BLaER1 (cell line): ENCODE results near the gene DDX56.

ENCODE experiments used
- H3K27ac ChIP-seq: shearing (Covaris generic); formaldehyde crosslinking; 2 replicates; pipeline ENCODE4 v1.8.1; 2022
- H3K27me3 ChIP-seq: shearing (Covaris generic); formaldehyde crosslinking; 2 replicates; pipeline ENCODE4 v1.8.1; 2022
- H3K36me3 ChIP-seq: shearing (Covaris generic); formaldehyde crosslinking; 2 replicates; pipeline ENCODE4 v1.8.1; 2022
- H3K4me1 ChIP-seq: shearing (Covaris generic); formaldehyde crosslinking; 2 replicates; pipeline ENCODE4 v1.8.1; 2022
- H3K4me2 ChIP-seq: shearing (Covaris generic); formaldehyde crosslinking; 2 replicates; pipeline ENCODE4 v1.8.1; 2022
- H3K4me3 ChIP-seq: shearing (Covaris generic); formaldehyde crosslinking; 2 replicates; pipeline ENCODE4 v1.8.1; 2022
- H3K9ac ChIP-seq: shearing (Covaris generic); formaldehyde crosslinking; 2 replicates; pipeline ENCODE4 v1.8.1; 2022
- H3K9me3 ChIP-seq: shearing (Covaris generic); formaldehyde crosslinking; 2 replicates; pipeline ENCODE4 v1.8.1; 2022
- H4K20me1 ChIP-seq: shearing (Covaris generic); formaldehyde crosslinking; 2 replicates; pipeline ENCODE4 v1.8.1; 2022
- Cebpa-rat ChIP-seq: shearing (Covaris generic); IDR thresholded peaks from 2 replicates; pipeline ENCODE4 v1.8.1; 2022

DDX56 gene, protein sequence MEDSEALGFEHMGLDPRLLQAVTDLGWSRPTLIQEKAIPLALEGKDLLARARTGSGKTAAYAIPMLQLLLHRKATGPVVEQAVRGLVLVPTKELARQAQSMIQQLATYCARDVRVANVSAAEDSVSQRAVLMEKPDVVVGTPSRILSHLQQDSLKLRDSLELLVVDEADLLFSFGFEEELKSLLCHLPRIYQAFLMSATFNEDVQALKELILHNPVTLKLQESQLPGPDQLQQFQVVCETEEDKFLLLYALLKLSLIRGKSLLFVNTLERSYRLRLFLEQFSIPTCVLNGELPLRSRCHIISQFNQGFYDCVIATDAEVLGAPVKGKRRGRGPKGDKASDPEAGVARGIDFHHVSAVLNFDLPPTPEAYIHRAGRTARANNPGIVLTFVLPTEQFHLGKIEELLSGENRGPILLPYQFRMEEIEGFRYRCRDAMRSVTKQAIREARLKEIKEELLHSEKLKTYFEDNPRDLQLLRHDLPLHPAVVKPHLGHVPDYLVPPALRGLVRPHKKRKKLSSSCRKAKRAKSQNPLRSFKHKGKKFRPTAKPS

DNA sequence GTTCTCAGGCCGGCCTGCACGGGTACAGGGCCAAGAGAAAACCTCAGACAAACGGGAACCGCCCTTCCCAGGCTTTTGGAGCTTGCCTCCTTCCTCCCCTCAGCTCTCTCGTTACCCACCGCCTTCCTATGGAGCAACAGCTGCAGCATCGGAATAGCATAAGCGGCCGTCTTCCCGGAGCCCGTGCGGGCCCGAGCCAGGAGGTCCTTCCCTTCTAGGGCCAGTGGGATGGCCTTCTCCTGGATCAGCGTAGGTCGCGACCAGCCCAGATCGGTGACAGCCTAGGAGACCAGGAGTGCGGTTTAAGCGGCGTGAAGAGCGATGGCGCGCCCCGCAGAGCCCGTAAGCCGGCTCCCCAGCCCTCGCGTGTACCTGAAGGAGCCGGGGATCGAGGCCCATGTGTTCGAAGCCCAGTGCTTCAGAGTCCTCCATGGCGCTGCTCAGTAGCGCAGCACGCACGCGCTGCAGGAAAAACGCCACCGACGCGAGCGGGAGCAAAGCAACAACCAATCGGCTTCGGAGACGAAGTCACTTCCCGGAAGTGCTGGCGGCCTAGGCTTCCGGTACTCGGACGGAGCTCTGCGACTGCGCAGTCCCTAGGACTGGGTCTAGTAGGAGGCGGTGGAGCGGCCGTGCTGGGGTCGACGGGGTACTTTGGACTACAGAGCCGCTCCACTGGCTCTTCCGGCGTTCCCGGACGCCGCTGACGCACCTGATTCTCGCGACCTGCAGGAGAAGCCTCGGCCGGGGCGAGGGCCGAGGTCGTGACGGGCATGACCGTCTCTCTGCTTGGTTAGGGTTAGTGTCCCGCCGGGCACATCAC lies at the start of gene DDX56:
DDX56 (minus strand) TSS at position 445 of the 823 bp plus-strand sequence; CDS start at position 432, 13 bp downstream.
- Histone ChIP-seq H3K9me3 (no peaks in the 10 kb centered on the region), H3K4me3 (peak within 1 kb of the TSS; percentile 98), H3K27ac (peak within 1 kb of the TSS; percentile 97), H3K36me3 (peaks cover 81% of the 10 kb centered on the region), H3K9ac (peak within 1 kb of the TSS; percentile 98), H4K20me1 (peaks cover 32% of the 10 kb centered on the region), H3K4me1 (peaks cover 25% of the 10 kb centered on the region), H3K27me3 (no peaks in the 10 kb centered on the region), H3K4me2 (peak within 1 kb of the TSS; percentile 97)
- no peak for TF ChIP-seq Cebpa-rat

DNA sequence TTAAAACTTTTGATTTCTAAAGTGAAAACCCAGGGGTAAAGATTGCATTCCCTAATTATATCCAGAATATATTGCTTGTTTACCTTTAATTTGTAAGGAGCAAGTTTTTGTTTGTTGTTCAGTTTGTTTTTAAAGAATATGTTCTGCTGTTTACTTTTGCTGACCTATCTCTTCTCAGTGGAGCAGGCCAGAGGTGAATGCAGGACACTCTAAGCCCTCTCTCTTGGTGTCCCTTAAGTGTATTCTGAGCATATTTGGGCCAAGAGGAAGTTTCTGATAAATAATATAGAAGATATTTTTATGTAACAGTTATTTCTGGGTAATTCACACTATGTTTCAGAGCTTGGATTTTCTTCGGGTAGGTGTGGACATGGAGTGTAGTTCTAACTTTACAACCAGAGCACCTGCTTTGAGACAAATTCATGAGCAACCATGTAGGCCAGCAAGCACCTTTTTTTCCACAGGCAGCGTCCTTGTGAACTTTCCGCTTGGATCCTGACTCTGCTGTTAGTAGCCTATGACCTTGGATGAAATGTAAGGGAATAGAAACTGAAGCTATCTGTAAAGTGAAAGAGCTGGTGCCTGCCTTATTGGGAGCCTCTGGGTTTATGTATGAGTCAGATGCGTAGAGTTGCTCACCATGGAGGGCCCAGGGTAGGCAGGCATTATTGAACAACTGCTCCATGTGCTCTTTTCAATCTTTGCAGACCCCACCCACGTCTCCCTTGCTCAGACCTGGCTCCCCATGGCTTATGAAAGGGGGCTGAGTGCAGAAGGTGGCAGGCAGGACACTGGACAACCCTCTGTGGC lies 48.8 kb upstream of the DDX56 start:
- H3K36me3 ChIP-seq, result peaks cover 42% of the 10 kb centered on the region
- H3K9ac ChIP-seq, result no peak overlapping the region
- no peak for TF ChIP-seq Cebpa-rat
- H3K27ac ChIP-seq, result no peak overlapping the region
- no peak overlapping the region for H3K4me3 ChIP-seq
- H4K20me1 ChIP-seq, result peaks cover 83% of the 10 kb centered on the region
- no peaks in the 10 kb centered on the region for H3K9me3 ChIP-seq
- 0 out of 2 replicates have a peak, but pooled peaks cover 5% of the 10 kb centered on the region for H3K4me1 ChIP-seq
- no peaks in the 10 kb centered on the region for H3K27me3 ChIP-seq
- no peak overlapping the region for H3K4me2 ChIP-seq

GRCh38 chr7:44621750-44622103 lies 48.0 kb upstream of the DDX56 start:
- Histone ChIP-seq H3K9ac (no peak overlapping the region), H3K36me3 (peaks cover 34% of the 10 kb centered on the region), H3K9me3 (no peaks in the 10 kb centered on the region), H3K27ac (no peak overlapping the region), H3K4me3 (no peak overlapping the region), H3K4me2 (no peak overlapping the region), H3K27me3 (no peaks in the 10 kb centered on the region), H4K20me1 (peaks cover 83% of the 10 kb centered on the region), H3K4me1 (0 out of 2 replicates have a peak, but pooled peaks cover 5% of the 10 kb centered on the region)
- no peak for TF ChIP-seq Cebpa-rat

- Histone ChIP-seq H3K36me3 (peaks cover 29% of the 10 kb centered on the region), H3K4me3 (no peak overlapping the region), H3K4me2 (no peak overlapping the region), H4K20me1 (peaks cover 80% of the 10 kb centered on the region), H3K4me1 (no peaks in the 10 kb centered on the region), H3K27ac (no peak overlapping the region), H3K27me3 (no peaks in the 10 kb centered on the region), H3K9me3 (no peaks in the 10 kb centered on the region), H3K9ac (no peak overlapping the region)
- no peak for TF ChIP-seq Cebpa-rat
Measured at GRCh38 chr7:44621034-44621749, 47.5 kb upstream of the DDX56 start.

DNA sequence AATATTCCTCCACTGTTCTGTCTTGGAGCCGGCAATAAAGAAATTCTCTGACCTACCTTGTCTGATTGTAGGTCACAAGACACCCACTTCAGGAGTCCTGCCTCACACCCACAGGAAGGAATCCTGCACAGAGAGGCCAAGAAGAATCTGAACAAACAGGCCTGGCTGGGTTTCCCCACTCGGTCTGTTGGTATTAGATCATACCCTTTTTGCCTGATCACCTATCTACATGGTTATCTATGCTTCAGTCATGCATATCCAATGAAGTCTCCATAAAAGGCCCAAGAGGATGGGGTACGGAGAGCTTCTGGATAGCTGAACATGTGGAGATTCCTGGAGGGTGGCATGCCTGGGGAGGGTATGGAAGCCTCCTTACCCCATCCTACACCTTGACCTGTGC lies 45.0 kb upstream of the DDX56 start:
- no peaks in the 10 kb centered on the region for H3K4me1 ChIP-seq
- H3K27ac ChIP-seq, result no peak overlapping the region
- no peak for TF ChIP-seq Cebpa-rat
- H3K36me3 ChIP-seq, result peaks cover 8% of the 10 kb centered on the region
- H3K9me3 ChIP-seq, result no peaks in the 10 kb centered on the region
- no peak overlapping the region for H3K4me2 ChIP-seq
- no peaks in the 10 kb centered on the region for H3K27me3 ChIP-seq
- peaks cover 85% of the 10 kb centered on the region for H4K20me1 ChIP-seq
- no peak overlapping the region for H3K4me3 ChIP-seq
- H3K9ac ChIP-seq, result no peak overlapping the region

DNA sequence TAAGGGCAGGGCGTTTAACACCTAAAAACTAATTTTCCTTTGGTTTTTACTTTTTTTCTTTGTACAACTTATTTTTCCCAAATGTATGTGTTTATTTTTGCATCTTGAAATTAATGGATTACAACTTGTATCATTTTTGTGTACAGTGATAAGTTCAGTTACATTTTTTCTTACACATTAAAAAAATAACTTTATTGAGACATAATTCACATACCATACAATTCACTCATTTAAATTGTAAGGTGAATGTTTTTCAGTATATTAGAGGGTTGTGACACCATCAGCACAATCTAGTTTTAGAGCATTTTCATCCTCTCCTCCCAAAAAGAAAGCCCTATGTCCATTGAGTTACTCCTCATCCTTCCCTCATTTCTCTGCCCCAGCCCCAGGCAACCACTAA lies 44.3 kb upstream of the DDX56 start:
- no peak overlapping the region for H3K9ac ChIP-seq
- peaks cover 85% of the 10 kb centered on the region for H4K20me1 ChIP-seq
- no peaks in the 10 kb centered on the region for H3K4me1 ChIP-seq
- H3K4me3 ChIP-seq, result no peak overlapping the region
- H3K4me2 ChIP-seq, result no peak overlapping the region
- H3K9me3 ChIP-seq, result no peaks in the 10 kb centered on the region
- no peak for TF ChIP-seq Cebpa-rat
- H3K27me3 ChIP-seq, result no peaks in the 10 kb centered on the region
- H3K27ac ChIP-seq, result no peak overlapping the region
- peaks cover 8% of the 10 kb centered on the region for H3K36me3 ChIP-seq

- H3K36me3 ChIP-seq, result peaks cover 8% of the 10 kb centered on the region
- TF ChIP-seq Cebpa-rat, result no peak
- no peak overlapping the region for H3K27ac ChIP-seq
- no peaks in the 10 kb centered on the region for H3K4me1 ChIP-seq
- no peaks in the 10 kb centered on the region for H3K9me3 ChIP-seq
- H3K9ac ChIP-seq, result no peak overlapping the region
- no peaks in the 10 kb centered on the region for H3K27me3 ChIP-seq
- peaks cover 85% of the 10 kb centered on the region for H4K20me1 ChIP-seq
- H3K4me2 ChIP-seq, result no peak overlapping the region
- H3K4me3 ChIP-seq, result no peak overlapping the region
Measured at GRCh38 chr7:44617225-44617890, 43.6 kb upstream of the DDX56 start.

DNA sequence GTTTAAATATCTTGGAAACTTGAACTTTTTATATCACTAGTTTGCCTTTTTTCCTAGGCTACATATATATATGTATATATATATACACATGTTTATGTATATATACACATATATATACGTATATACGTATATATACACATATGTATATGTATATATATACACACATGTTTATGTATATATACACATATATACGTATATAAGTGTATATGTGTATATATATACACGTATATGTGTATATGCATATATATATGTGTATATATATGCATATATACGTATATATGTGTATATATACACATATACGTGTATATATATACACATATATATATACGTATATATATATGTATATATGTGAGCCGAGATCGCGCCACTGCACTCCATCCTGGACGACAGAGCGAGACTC lies 42.8 kb upstream of the DDX56 start:
- Histone ChIP-seq H3K4me2 (no peak overlapping the region), H3K4me1 (no peaks in the 10 kb centered on the region), H3K4me3 (no peak overlapping the region), H3K9me3 (no peaks in the 10 kb centered on the region), H3K36me3 (peaks cover 8% of the 10 kb centered on the region), H3K9ac (no peak overlapping the region), H3K27me3 (no peaks in the 10 kb centered on the region), H3K27ac (no peak overlapping the region), H4K20me1 (peaks cover 85% of the 10 kb centered on the region)
- no peak for TF ChIP-seq Cebpa-rat
